Sigmoid colon (tissue), 7 donors: Measurements from ENCODE around the gene FLVCR1. TPM values are rescaled to one million over a fixed set of nuclear protein-coding genes. Genes with fewer than 3 reads are reported as not detected.
"Not testable (repeated sequence)": the region's sequence is repeated elsewhere in the genome, so short reads cannot be mapped to it uniquely, and the experiment has no call there.

Experiments
- DNase-seq: peaks from one replicate; pipeline ENCODE4 v3.0.0-alpha.2; 2019
- H3K27ac ChIP-seq, 4 donors: fragments of 200-600 bp; sonication (generic); one replicate each; pipeline ENCODE4 v1.5.1; 2016 to 2019; ENCODE audit warnings: mild to moderate bottlenecking in 1 of 4
- H3K27me3 ChIP-seq, 3 donors: fragments of 200-600 bp; sonication (generic); one replicate each; pipeline ENCODE4 v1.5.1; 2019; ENCODE audit warnings: mild to moderate bottlenecking in 1 of 3
- H3K36me3 ChIP-seq, 4 donors: fragments of 200-600 bp; sonication (generic); one replicate each; pipeline ENCODE4 v1.5.1; 2016 to 2019
- H3K4me1 ChIP-seq, 4 donors: fragments of 200-600 bp; sonication (generic); one replicate each; pipeline ENCODE4 v1.5.1; 2017 to 2019
- H3K4me3 ChIP-seq, 4 donors: fragments of 200-600 bp; sonication (generic); one replicate each; pipeline ENCODE4 v1.5.1; 2017 to 2019; ENCODE audit warnings: mild to moderate bottlenecking in 2 of 4, moderate library complexity in 1 of 4
- H3K9me3 ChIP-seq, 4 donors: fragments of 200-600 bp in 3 of 4; sonication (generic) in 3 of 4; one replicate each; pipeline versions ENCODE4 v1.5.1 to v1.6.1; 2013 to 2019
- CTCF ChIP-seq, 4 experiments: fragments of 450-650 bp in 3 of 4; fragments of 200-600 bp in 1 of 4; IDR thresholded peaks; one replicate each; pipeline ENCODE4 v1.5.1; 2016 to 2019; ENCODE audit warnings: antibody characterized with exemption in 4 of 4, mild to moderate bottlenecking in 3 of 4, moderate library complexity in 2 of 4
- EP300 ChIP-seq, 4 donors: sonication (generic); formaldehyde crosslinking; IDR thresholded peaks; one replicate each; pipeline ENCODE4 v1.6.1; 2017; ENCODE audit warnings: antibody characterized with exemption in 4 of 4
- POLR2A ChIP-seq, 2 donors: fragments of 450-650 bp; IDR thresholded peaks; one replicate each; pipeline ENCODE4 v1.6.1; 2016; ENCODE audit warnings: antibody characterized with exemption in 2 of 2, mild to moderate bottlenecking in 2 of 2, moderate library complexity in 2 of 2
- POLR2AphosphoS5 ChIP-seq, 4 donors: sonication (generic); formaldehyde crosslinking; IDR thresholded peaks; one replicate each; pipeline ENCODE4 v1.6.1; 2017; ENCODE audit warnings: antibody characterized with exemption in 4 of 4
- WGBS, 2 donors: extraction: QIAGEN DNeasy Blood & Tissue Kit; methylation state at CpG; one replicate each; pipeline ENCODE4 v1.1.7; 2013; 5-methylcytosine and 5-hydroxymethylcytosine counted together
- intact Hi-C: fragments of 100-400 bp; cut with DNase I; formaldehyde crosslinking; loops from one replicate; pipeline ENCODE4 v1.15.1; 2023
- polyA plus RNA-seq, 3 donors: library from polyadenylated mRNA; stranded (reverse); fragments of 200-250 nt; gene quantifications; one replicate each; pipeline ENCODE4 v1.2.3, GENCODE V29; 2013
- total RNA-seq, 4 donors: library from RNA; depleted of rRNA; stranded (reverse); fragments of >200 nt; gene quantifications; one replicate each; pipeline ENCODE4 v1.1.0, GENCODE V29; 2016
- donor health status: healthy with polysubstance abuse.
- donor health status: Bipolar disorder and iron deficiency.
- donor health status: healthy.

The FLVCR1 gene
- total and polyA plus RNA-seq, 7 donors: 0.60 to 6.9 (median 3.3) TPM

DNA sequence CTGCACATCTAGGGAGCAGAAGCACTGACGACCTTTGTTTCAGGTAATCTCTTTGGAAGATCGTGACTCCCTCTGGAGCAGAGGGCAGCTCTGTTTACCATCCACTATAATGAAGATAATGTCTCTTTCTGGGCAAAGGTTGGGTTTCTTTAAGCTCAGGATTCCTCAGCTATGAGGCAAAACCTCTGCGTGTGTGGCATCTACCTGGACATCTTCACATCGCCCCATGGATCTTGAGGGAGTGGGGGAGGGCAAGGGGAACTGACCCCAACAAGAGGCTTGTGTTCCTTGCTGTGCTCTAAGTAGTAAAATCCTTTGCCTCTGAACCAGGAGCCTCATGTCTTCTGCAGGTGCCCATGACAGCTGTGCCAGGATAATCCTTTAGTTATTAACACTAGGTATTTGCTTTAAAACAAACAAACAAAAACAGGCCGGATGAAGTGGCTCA is 30.2 kb upstream of the FLVCR1 start:
- intact Hi-C loops: no loop called here
- TF ChIP-seq EP300 (IDR thresholded peaks at IDR 0.05) (no peak), POLR2A (IDR thresholded peaks at IDR 0.05) (no peak)
- Histone ChIP-seq H3K4me3 (no peak overlapping the region), H3K36me3 (no peaks in the 10 kb centered on the region), H3K4me1 (no peaks in the 10 kb centered on the region), H3K27ac (no peak overlapping the region), H3K9me3 (peaks cover 0 to 10% (median 9%) of the 10 kb centered on the region in 4 donors), H3K27me3 (no peaks in the 10 kb centered on the region)
- DNase-seq: no peak
- WGBS, 2 donors: 13 to 64% methylated on average over 5 of the region's 5 CpGs

GRCh38 chr1:212828395-212828794 is 29.7 kb upstream of the FLVCR1 start:
- WGBS, 2 donors: 58 to 69% methylated on average over 2 of the region's 2 CpGs
- H3K9me3 ChIP-seq: peaks cover 0 to 10% (median 9%) of the 10 kb centered on the region in 4 donors
- no peak overlapping the region for H3K4me3 ChIP-seq
- H3K4me1 ChIP-seq: no peaks in the 10 kb centered on the region
- TF ChIP-seq POLR2A (IDR thresholded peaks at IDR 0.05) (no peak), EP300 (IDR thresholded peaks at IDR 0.05) (no peak)
- H3K27me3 ChIP-seq: no peaks in the 10 kb centered on the region
- no peak overlapping the region for H3K27ac ChIP-seq
- intact Hi-C loops: no loop called here
- no peaks in the 10 kb centered on the region for H3K36me3 ChIP-seq
- DNase-seq: no peak

- H3K4me1 ChIP-seq, intact Hi-C loops, H3K9me3 ChIP-seq, H3K36me3 ChIP-seq, H3K4me3 ChIP-seq, H3K27ac ChIP-seq, H3K27me3 ChIP-seq, DNase-seq: not testable (repeated sequence)
- 17 to 56% methylated on average over 8 of the region's 8 CpGs for WGBS, 2 donors
Measured at GRCh38 chr1:212833211-212834207, 24.6 kb upstream of the FLVCR1 start.

DNA sequence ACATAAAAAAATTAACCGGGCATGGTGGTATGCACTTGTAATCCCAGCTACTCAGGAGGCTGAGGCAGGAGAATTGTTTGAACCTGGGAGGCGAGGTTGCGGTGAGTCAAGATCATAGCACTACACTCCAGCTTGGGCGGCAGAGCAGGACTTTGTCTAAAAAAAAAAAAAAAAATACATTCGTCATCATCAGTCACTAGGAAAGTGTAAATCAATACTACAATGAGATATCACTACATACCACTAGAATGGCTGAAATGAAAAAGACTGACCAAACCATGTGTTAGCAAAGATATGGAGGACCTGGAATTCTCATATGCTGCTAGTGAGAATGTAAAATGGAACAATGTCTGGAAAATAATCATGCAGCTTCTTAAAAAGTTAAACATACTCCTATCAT is 19.9 kb upstream of the FLVCR1 start:
- WGBS, 2 donors: 95 to 98% methylated on average over 5 of the region's 5 CpGs
- intact Hi-C loops: no loop called here
- Histone ChIP-seq H3K4me1 (no peaks in the 10 kb centered on the region), H3K27me3 (no peaks in the 10 kb centered on the region), H3K9me3 (no peaks in the 10 kb centered on the region), H3K4me3 (no peak overlapping the region), H3K27ac (no peak overlapping the region), H3K36me3 (no peaks in the 10 kb centered on the region)
- DNase-seq: no peak
- TF ChIP-seq POLR2A (IDR thresholded peaks at IDR 0.05) (no peak), EP300 (IDR thresholded peaks at IDR 0.05) (no peak), CTCF (IDR thresholded peaks at IDR 0.05) (no peak)

DNA sequence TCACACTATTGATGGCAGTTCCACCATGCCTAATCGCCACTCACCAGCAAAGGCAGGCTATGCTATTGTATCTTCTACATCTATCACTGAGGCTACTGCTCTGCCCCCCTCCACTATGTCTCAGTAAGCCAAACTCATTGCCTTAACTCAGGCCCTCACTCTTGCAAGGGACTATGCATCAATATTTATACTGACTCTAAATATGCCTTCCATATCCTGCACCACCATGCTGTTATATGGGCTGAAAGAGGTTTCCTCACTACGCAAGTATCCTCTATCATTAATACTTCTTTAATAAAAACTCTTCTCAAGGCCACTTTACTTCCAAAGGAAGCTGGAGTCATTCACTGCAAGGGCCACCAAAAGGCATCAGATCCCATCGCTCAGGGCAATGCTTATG is 13.6 kb upstream of the FLVCR1 start:
- H3K4me3 ChIP-seq, H3K36me3 ChIP-seq, H3K27ac ChIP-seq, H3K27me3 ChIP-seq, DNase-seq, H3K9me3 ChIP-seq, H3K4me1 ChIP-seq, intact Hi-C loops: not testable (repeated sequence)
- 86 to 88% methylated on average over 3 of the region's 3 CpGs for WGBS, 2 donors

- intact Hi-C loops: no loop called here
- DNase-seq: no peak
- Histone ChIP-seq H3K9me3 (no peaks in the 10 kb centered on the region), H3K36me3 (no peaks in the 10 kb centered on the region), H3K4me1 (no peaks in the 10 kb centered on the region), H3K27me3 (no peaks in the 10 kb centered on the region), H3K27ac (no peak within 1 kb of the TSS), H3K4me3 (no peak within 1 kb of the TSS)
- WGBS, 2 donors: 94 to 97% methylated on average over 4 of the region's 4 CpGs
- no peak for TF ChIP-seq POLR2AphosphoS5 (IDR thresholded peaks at IDR 0.05)
- no peak for TF ChIP-seq CTCF (IDR thresholded peaks at IDR 0.05)
- TF ChIP-seq EP300 (IDR thresholded peaks at IDR 0.05): no peak
- no peak for TF ChIP-seq POLR2A (IDR thresholded peaks at IDR 0.05)
Measured at GRCh38 chr1:212847549-212847948, 10.5 kb upstream of the FLVCR1 start, which contains the start of gene SPATA45. SPATA45 (minus strand) TSS chr1:212847649; CDS start chr1:212836149, 11,500 bp downstream.
